Measurements from ENCODE around the gene LRRC2. TPM values are rescaled to one million over a fixed set of nuclear protein-coding genes. Genes with fewer than 3 reads are reported as not detected.

LRRC2 gene
- total and polyA plus RNA-seq, 2 experiments from 2014 or later, result 0.60 to 4.4 TPM

DNA sequence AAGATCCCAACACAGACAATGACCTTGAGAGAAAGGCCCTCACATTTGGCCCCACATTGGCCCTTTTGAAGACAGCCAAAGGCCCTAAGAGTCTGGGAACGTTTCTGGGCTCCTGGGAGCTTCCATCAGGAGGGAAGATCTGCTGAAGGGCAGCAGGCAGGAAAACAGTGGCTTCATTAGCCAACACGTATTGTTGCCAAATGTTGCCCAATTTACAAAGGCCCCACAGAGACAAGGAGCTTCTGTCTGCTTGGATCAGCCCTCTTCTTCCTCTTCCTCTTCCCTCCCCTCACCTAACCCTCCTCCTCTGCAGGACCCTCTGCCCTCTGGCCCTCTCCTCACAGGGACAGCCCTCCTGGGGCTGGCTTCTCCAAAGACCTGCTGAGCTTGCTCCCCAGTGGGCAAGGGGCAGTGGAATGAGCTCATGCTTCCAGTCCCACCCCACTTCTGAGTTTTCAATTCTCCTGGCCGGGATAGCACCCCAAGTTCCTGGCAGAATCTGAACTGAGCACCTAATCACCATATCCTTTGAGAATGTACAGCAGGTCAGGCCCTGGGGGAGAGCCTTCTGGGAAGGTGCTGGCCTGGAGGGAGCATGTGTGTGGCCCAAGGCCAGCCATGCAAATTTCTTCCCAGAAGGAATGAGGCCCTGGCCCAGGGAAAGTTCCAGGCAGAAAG, 96.3 kb downstream of the LRRC2 start:
- Histone ChIP-seq H3K4me3 (no peak overlapping the region), H3K27ac (no peak overlapping the region), H3K27me3 (peaks cover 6% of the 10 kb centered on the region), H2AFZ (no peak overlapping the region), H3K79me2 (no peaks in the 10 kb centered on the region), H3K9me2 (replicated peaks; ENCODE audit: insufficient read depth) (no peaks in the 10 kb centered on the region), H3K9me3 (ENCODE audit: low read depth) (no peaks in the 10 kb centered on the region), H3K36me3 (replicated peaks; ENCODE audit: insufficient read depth, low read depth) (no peaks in the 10 kb centered on the region), H3K4me2 (no peak overlapping the region), H3K4me1 (ENCODE audit: insufficient read depth) (no peaks in the 10 kb centered on the region), H4K20me1 (ENCODE audit: insufficient read depth, poor library complexity, severe bottlenecking) (no peaks in the 10 kb centered on the region)
- TF ChIP-seq EZH2 (IDR thresholded peaks at IDR 0.05; ENCODE audit: borderline replicate concordance) (no peak), EZH2phosphoT487 (IDR thresholded peaks at IDR 0.05; ENCODE audit: low read depth, severe bottlenecking, unreplicated experiment) (no peak)
- TF ChIP-seq, protein P1, sequence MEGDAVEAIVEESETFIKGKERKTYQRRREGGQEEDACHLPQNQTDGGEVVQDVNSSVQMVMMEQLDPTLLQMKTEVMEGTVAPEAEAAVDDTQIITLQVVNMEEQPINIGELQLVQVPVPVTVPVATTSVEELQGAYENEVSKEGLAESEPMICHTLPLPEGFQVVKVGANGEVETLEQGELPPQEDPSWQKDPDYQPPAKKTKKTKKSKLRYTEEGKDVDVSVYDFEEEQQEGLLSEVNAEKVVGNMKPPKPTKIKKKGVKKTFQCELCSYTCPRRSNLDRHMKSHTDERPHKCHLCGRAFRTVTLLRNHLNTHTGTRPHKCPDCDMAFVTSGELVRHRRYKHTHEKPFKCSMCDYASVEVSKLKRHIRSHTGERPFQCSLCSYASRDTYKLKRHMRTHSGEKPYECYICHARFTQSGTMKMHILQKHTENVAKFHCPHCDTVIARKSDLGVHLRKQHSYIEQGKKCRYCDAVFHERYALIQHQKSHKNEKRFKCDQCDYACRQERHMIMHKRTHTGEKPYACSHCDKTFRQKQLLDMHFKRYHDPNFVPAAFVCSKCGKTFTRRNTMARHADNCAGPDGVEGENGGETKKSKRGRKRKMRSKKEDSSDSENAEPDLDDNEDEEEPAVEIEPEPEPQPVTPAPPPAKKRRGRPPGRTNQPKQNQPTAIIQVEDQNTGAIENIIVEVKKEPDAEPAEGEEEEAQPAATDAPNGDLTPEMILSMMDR (IDR thresholded peaks at IDR 0.05; ENCODE audit: poor library complexity), result no peak
- no peak for DNase-seq (ENCODE audit: low spot score)
- 81% methylated on average over 3 of the region's 3 CpGs for WGBS (ENCODE audit: low lambda C conversion rate, missing lambda C conversion rate)

DNA sequence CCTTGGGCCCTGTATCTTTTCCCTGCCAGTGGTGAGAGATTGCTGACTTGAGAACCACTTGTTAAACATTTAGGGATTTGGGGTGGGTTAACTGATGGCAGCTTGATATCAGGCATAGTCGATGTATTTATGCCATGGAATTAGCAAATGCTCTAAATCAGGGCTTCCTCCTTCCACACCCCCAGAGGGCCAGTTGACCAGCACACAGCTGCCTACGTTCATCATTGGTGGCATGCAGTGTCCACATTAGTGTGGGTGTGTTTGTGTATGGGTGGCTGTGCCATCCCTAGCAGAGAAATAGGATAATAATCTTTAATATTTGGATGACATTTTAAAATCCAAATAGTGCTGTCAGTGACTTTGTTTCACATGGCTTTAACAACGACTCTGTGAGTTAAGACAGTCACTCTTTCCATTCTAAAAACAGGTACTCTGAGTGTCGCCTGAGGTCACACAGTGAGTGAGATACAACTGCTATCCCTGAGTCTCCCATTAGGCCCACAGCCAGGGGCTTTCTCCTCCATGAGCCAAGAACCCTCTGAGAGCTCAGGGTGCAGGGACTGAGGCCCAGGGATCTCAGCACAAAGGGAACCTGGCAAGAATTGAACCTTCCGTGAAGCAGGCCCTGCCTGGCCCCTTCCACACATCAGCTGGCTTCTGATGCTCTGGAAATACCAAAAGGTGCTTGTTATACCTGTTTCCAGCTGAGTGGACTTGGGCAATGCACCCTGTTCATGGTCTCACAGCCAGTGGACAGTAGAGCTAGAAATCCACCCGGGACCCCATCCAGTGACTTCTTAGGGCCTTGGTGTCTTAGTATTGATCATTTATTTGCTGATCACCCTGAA, 97.1 kb downstream of the LRRC2 start:
- no peak overlapping the region for H3K27ac ChIP-seq

DNA sequence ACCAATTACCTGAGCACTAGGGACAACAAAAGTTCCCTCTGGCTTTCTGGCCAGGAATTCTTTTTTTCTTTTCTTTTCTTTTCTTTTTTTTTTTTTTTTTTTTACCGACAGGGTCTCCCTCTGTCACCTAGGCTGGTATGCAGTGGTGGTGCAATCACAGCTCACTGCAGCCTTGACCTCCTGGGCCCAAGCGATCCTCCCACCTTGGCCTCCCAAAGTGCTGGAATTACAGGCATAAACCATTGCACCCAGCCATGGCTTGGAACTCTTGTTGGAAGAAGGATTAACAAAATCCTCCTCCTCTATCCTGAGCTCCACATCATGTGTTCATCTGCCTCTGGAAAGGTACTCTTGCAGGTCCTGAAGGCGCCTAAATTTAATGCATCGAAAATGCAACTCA, 98.5 kb downstream of the LRRC2 start:
- DNase-seq (ENCODE audit: low spot score), result no peak
- WGBS (ENCODE audit: low lambda C conversion rate, missing lambda C conversion rate), result 98% methylated on average over 3 of the region's 4 CpGs
- peaks cover 6% of the 10 kb centered on the region for H3K27me3 ChIP-seq
- H3K4me3 ChIP-seq, result no peak overlapping the region
- H4K20me1 ChIP-seq (ENCODE audit: insufficient read depth, poor library complexity, severe bottlenecking), result no peaks in the 10 kb centered on the region
- no peaks in the 10 kb centered on the region for H3K9me2 ChIP-seq (replicated peaks; ENCODE audit: insufficient read depth)
- no peak overlapping the region for H3K4me2 ChIP-seq
- no peak overlapping the region for H3K27ac ChIP-seq
- TF ChIP-seq EZH2 (IDR thresholded peaks at IDR 0.05; ENCODE audit: borderline replicate concordance), result no peak
- TF ChIP-seq EZH2phosphoT487 (IDR thresholded peaks at IDR 0.05; ENCODE audit: low read depth, severe bottlenecking, unreplicated experiment), result no peak
- TF ChIP-seq, protein P1 (IDR thresholded peaks at IDR 0.05; ENCODE audit: poor library complexity), result no peak
- H3K36me3 ChIP-seq (replicated peaks; ENCODE audit: insufficient read depth, low read depth), result no peaks in the 10 kb centered on the region
- H3K79me2 ChIP-seq, result no peaks in the 10 kb centered on the region
- H3K4me1 ChIP-seq (ENCODE audit: insufficient read depth), result no peaks in the 10 kb centered on the region
- no peaks in the 10 kb centered on the region for H3K9me3 ChIP-seq (ENCODE audit: low read depth)
- H2AFZ ChIP-seq, result no peak overlapping the region

More for the DNA sequence above, 97.1 kb downstream of the LRRC2 start:
- H2AFZ ChIP-seq, result no peak overlapping the region
- H3K79me2 ChIP-seq, result no peaks in the 10 kb centered on the region
- no peaks in the 10 kb centered on the region for H3K9me2 ChIP-seq (replicated peaks; ENCODE audit: insufficient read depth)
- H3K4me1 ChIP-seq (ENCODE audit: insufficient read depth), result no peaks in the 10 kb centered on the region
- no peaks in the 10 kb centered on the region for H3K9me3 ChIP-seq (ENCODE audit: low read depth)
- H3K36me3 ChIP-seq (replicated peaks; ENCODE audit: insufficient read depth, low read depth), result no peaks in the 10 kb centered on the region
- no peak overlapping the region for H3K4me3 ChIP-seq
- no peak overlapping the region for H3K4me2 ChIP-seq
- WGBS (ENCODE audit: low lambda C conversion rate, missing lambda C conversion rate), result 88% methylated on average over 6 of the region's 6 CpGs
- H3K27me3 ChIP-seq, result peaks cover 6% of the 10 kb centered on the region
- H4K20me1 ChIP-seq (ENCODE audit: insufficient read depth, poor library complexity, severe bottlenecking), result no peaks in the 10 kb centered on the region
- TF ChIP-seq, protein P1 (IDR thresholded peaks at IDR 0.05; ENCODE audit: poor library complexity), result no peak
- no peak for TF ChIP-seq EZH2 (IDR thresholded peaks at IDR 0.05; ENCODE audit: borderline replicate concordance)
- no peak for TF ChIP-seq EZH2phosphoT487 (IDR thresholded peaks at IDR 0.05; ENCODE audit: low read depth, severe bottlenecking, unreplicated experiment)
- DNase-seq (ENCODE audit: low spot score), result no peak
